Hepatocyte (in vitro differentiated cells): Measurements from ENCODE around the gene COQ10B. TPM values are rescaled to one million over a fixed set of nuclear protein-coding genes. Genes with fewer than 3 reads are reported as not detected.

Experiments
- DNase-seq: peaks from one replicate; pipeline ENCODE4 v3.0.0-alpha.2; 2016; ENCODE audit warnings: low spot score
- H2AFZ ChIP-seq: fragments of 200-600 bp; sonication (generic); 2 replicates; pipeline ENCODE4 v1.6.0; 2016; ENCODE audit warnings: antibody characterized with exemption, mild to moderate bottlenecking
- H3K27ac ChIP-seq: fragments of 200-600 bp; sonication (generic); 2 replicates; pipeline ENCODE4 v1.5.1; 2016; ENCODE audit warnings: mild to moderate bottlenecking
- H3K27me3 ChIP-seq: fragments of 200-600 bp; sonication (generic); 2 replicates; pipeline ENCODE4 v1.6.1; 2016
- H3K36me3 ChIP-seq: fragments of 200-600 bp; sonication (generic); replicated peaks from 2 replicates; pipeline ENCODE4 v1.5.1; 2016; ENCODE audit warnings: low read depth; ENCODE audit not compliant: insufficient read depth
- H3K4me1 ChIP-seq: fragments of 200-600 bp; sonication (generic); 2 replicates; pipeline ENCODE4 v1.5.1; 2016; ENCODE audit warnings: mild to moderate bottlenecking, moderate library complexity; ENCODE audit not compliant: insufficient read depth
- H3K4me2 ChIP-seq: fragments of 200-600 bp; sonication (generic); 2 replicates; pipeline ENCODE4 v1.6.0; 2016
- H3K4me3 ChIP-seq: fragments of 200-600 bp; sonication (generic); 2 replicates; pipeline ENCODE4 v1.5.1; 2016; ENCODE audit warnings: mild to moderate bottlenecking
- H3K79me2 ChIP-seq: fragments of 200-600 bp; sonication (generic); 2 replicates; pipeline ENCODE4 v1.6.0; 2017; ENCODE audit warnings: mild to moderate bottlenecking
- H3K9me2 ChIP-seq: fragments of 200-600 bp; sonication (generic); replicated peaks from 2 replicates; pipeline ENCODE4 v1.6.0; 2017; ENCODE audit warnings: mild to moderate bottlenecking; ENCODE audit not compliant: insufficient read depth
- H3K9me3 ChIP-seq: fragments of 200-600 bp; sonication (generic); 2 replicates; pipeline ENCODE4 v1.5.1; 2016; ENCODE audit warnings: low read depth, mild to moderate bottlenecking
- H4K20me1 ChIP-seq: fragments of 200-600 bp; sonication (generic); 2 replicates; pipeline ENCODE4 v1.6.0; 2016; ENCODE audit warnings: mild to moderate bottlenecking; ENCODE audit not compliant: insufficient read depth, poor library complexity, severe bottlenecking
- EZH2 ChIP-seq: fragments of 200-600 bp; sonication (generic); IDR thresholded peaks from 2 replicates; pipeline ENCODE4 v1.6.1; 2016; ENCODE audit warnings: antibody characterized with exemption, mild to moderate bottlenecking, borderline replicate concordance
- EZH2phosphoT487 ChIP-seq: fragments of 200-600 bp; sonication (generic); IDR thresholded peaks from one replicate; pipeline ENCODE4 v1.6.1; 2018; ENCODE audit warnings: antibody characterized with exemption, mild to moderate bottlenecking, low read depth, moderate library complexity; ENCODE audit not compliant: unreplicated experiment, severe bottlenecking
- WGBS: methylation state at CpG from one replicate; pipeline ENCODE4 v1.1.6; 2016; ENCODE audit warnings: low lambda C conversion rate; ENCODE audit errors: missing lambda C conversion rate; 5-methylcytosine and 5-hydroxymethylcytosine counted together
- polyA plus RNA-seq: library from polyadenylated mRNA; unstranded; fragments of >200 nt; fragmentation: Nextera tagmentation; extraction: Ambion mirVana; gene quantifications from 2 replicates; pipeline ENCODE4 v1.2.1, GENCODE V29; 2016
- total RNA-seq: library from RNA; depleted of rRNA; stranded (reverse); fragments of >200 nt; gene quantifications from 2 replicates; pipeline ENCODE4 v1.2.3, GENCODE V29; 2014
- TF ChIP-seq, protein P1 (sequence below): fragments of 200-600 bp; sonication (generic); IDR thresholded peaks from 2 replicates; pipeline ENCODE4 v1.5.1; 2016; ENCODE audit warnings: antibody characterized with exemption, mild to moderate bottlenecking; ENCODE audit not compliant: poor library complexity

Gene COQ10B
- total and polyA plus RNA-seq, 2 experiments from 2014 or later: 40.7 to 44.4 TPM

DNA sequence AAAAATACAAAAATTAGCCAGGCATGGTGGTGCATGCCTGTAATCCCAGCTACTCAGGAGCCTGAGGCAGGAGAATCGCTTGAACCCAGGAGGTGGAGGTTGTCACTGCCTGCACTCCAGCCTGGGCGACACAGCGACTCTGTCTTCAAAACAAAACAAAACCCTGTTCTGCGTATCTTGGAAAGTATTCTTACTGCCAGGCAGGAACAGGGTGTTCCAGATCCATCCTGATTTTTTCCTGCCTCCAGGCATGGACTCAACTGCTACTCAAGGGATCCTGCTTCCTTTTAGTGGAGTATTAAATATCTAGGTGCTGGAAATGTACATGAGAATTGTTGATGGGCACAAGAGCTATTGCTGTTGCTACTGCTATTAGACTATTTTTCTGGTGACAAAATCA is 34.0 kb downstream of the COQ10B start:
- TF ChIP-seq EZH2 (no peak), EZH2phosphoT487 (no peak)
- TF ChIP-seq, protein P1, sequence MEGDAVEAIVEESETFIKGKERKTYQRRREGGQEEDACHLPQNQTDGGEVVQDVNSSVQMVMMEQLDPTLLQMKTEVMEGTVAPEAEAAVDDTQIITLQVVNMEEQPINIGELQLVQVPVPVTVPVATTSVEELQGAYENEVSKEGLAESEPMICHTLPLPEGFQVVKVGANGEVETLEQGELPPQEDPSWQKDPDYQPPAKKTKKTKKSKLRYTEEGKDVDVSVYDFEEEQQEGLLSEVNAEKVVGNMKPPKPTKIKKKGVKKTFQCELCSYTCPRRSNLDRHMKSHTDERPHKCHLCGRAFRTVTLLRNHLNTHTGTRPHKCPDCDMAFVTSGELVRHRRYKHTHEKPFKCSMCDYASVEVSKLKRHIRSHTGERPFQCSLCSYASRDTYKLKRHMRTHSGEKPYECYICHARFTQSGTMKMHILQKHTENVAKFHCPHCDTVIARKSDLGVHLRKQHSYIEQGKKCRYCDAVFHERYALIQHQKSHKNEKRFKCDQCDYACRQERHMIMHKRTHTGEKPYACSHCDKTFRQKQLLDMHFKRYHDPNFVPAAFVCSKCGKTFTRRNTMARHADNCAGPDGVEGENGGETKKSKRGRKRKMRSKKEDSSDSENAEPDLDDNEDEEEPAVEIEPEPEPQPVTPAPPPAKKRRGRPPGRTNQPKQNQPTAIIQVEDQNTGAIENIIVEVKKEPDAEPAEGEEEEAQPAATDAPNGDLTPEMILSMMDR: no peak
- WGBS: 94% methylated on average over 4 of the region's 4 CpGs
- Histone ChIP-seq H3K4me2 (no peak overlapping the region), H3K9me2 (no peaks in the 10 kb centered on the region), H3K9me3 (no peaks in the 10 kb centered on the region), H3K36me3 (peaks cover 14% of the 10 kb centered on the region), H3K27me3 (no peaks in the 10 kb centered on the region), H2AFZ (no peak overlapping the region), H3K4me1 (no peaks in the 10 kb centered on the region), H3K4me3 (no peak overlapping the region), H3K27ac (no peak overlapping the region), H3K79me2 (peaks cover 12% of the 10 kb centered on the region), H4K20me1 (no peaks in the 10 kb centered on the region)
- no peak for DNase-seq

DNA sequence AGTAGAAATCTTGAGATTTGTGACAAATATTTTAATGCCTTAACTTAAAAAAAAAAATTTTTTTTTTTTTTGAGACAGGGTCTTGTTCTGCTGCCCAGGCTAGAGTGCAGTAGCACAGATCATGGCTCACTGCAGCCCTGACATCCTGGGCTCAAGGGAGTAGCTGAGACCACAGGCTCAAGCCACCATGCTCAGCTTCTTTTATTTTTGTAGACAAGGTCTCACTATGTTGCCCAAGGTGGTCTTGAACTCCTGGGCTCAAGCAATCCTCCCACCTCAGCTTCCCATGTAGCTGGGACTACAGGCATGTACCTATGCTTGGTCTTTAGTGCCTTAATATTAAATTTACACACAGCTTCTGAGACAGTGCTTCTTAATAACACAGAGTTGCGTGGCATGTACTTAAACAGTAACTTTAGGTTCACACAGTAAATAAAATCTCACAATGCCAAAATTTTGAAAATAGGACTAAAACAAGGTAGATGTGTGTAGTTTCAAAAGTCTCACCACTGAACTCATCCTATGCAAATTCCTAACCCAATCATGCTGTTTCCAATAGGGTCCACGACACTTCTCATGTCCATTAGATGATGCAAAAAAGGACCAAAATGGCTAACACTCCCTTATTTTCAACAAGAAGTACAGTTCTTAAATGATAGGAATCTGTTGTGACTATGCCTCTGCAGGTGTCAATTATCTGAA is 42.2 kb downstream of the COQ10B start:
- 93% methylated on average over 2 of the region's 2 CpGs for WGBS
- peak overlapping the region; percentile 87 for H3K4me2 ChIP-seq
- no peaks in the 10 kb centered on the region for H3K9me3 ChIP-seq
- peaks cover 35% of the 10 kb centered on the region for H4K20me1 ChIP-seq
- no peaks in the 10 kb centered on the region for H3K27me3 ChIP-seq
- no peak overlapping the region for H3K4me3 ChIP-seq
- no peak overlapping the region for H2AFZ ChIP-seq
- H3K9me2 ChIP-seq: no peaks in the 10 kb centered on the region
- no peak for DNase-seq
- peaks cover 15% of the 10 kb centered on the region for H3K4me1 ChIP-seq
- peaks cover 76% of the 10 kb centered on the region for H3K79me2 ChIP-seq
- no peak overlapping the region for H3K27ac ChIP-seq
- H3K36me3 ChIP-seq: peaks cover 8% of the 10 kb centered on the region
- TF ChIP-seq EZH2phosphoT487: no peak
- TF ChIP-seq, protein P1: no peak
- TF ChIP-seq EZH2: no peak

DNA sequence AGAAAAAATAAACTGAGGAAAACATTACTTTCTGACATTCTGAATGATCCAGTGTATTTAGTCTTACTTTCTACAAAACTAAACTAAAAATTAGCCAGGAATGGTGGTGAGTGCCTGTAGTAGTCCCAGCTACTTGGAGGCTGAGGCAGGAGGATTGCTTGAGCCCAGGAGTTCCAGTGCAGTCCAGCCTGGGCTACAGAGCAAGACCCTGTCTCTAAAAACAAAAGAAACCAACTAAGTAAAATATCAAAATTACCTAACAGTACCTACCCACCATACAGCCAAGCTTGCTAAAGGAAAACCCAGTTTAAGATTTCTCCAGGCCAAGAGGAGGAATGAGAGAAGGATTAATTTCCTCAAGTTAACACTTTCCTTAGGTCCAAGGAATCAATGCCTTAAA is 43.3 kb downstream of the COQ10B start:
- H4K20me1 ChIP-seq: peaks cover 35% of the 10 kb centered on the region

DNA sequence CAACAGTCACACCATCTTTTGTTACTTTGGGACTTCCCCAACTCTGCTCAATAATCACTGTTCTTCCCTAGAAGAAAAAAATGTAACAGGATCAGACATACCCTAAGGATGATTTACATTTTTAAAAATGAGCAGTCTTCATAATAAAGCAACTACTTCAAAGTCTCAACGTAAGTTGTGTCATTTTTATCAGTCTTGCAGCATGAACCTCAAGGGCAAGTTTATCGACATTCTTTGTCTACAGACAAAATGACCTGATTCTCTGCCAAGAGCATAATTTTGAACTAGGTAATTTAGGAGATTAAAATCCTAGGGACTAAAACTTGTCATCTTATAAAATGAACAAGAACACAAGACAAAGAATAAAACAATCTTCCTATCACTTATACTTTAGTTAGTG is 44.0 kb downstream of the COQ10B start:
- H3K4me3 ChIP-seq: peak overlapping the region; percentile 71
- WGBS: 34% methylated on average over 2 of the region's 2 CpGs

More for the DNA sequence above, 43.3 kb downstream of the COQ10B start:
- H3K27me3 ChIP-seq: no peaks in the 10 kb centered on the region
- DNase-seq: no peak
- H3K27ac ChIP-seq: no peak overlapping the region
- peak overlapping the region; percentile 87 for H3K4me2 ChIP-seq
- H3K79me2 ChIP-seq: peaks cover 86% of the 10 kb centered on the region
- H2AFZ ChIP-seq: no peak overlapping the region
- no peaks in the 10 kb centered on the region for H3K9me2 ChIP-seq
- peaks cover 20% of the 10 kb centered on the region for H3K4me1 ChIP-seq
- no peaks in the 10 kb centered on the region for H3K9me3 ChIP-seq
- H3K4me3 ChIP-seq: no peak overlapping the region
- TF ChIP-seq EZH2phosphoT487: no peak
- TF ChIP-seq EZH2: no peak
- H3K36me3 ChIP-seq: peaks cover 5% of the 10 kb centered on the region

More for the DNA sequence above, 44.0 kb downstream of the COQ10B start:
- Histone ChIP-seq H3K36me3 (peaks cover 5% of the 10 kb centered on the region), H3K9me2 (no peaks in the 10 kb centered on the region), H3K27me3 (no peaks in the 10 kb centered on the region), H2AFZ (no peak overlapping the region), H3K4me1 (peaks cover 27% of the 10 kb centered on the region), H3K4me2 (peak overlapping the region; percentile 87), H4K20me1 (peaks cover 37% of the 10 kb centered on the region), H3K27ac (no peak overlapping the region), H3K79me2 (peaks cover 88% of the 10 kb centered on the region), H3K9me3 (no peaks in the 10 kb centered on the region)
- TF ChIP-seq EZH2 (no peak), EZH2phosphoT487 (no peak)
- TF ChIP-seq, protein P1: no peak
- DNase-seq: no peak
